ENCODE results near the gene SCEL. TPM values are rescaled to one million over a fixed set of nuclear protein-coding genes. Genes with fewer than 3 reads are reported as not detected.

Gene SCEL
- total RNA-seq, 4 donors from 2014 or later = 250 to 300 (median 290) TPM

DNA sequence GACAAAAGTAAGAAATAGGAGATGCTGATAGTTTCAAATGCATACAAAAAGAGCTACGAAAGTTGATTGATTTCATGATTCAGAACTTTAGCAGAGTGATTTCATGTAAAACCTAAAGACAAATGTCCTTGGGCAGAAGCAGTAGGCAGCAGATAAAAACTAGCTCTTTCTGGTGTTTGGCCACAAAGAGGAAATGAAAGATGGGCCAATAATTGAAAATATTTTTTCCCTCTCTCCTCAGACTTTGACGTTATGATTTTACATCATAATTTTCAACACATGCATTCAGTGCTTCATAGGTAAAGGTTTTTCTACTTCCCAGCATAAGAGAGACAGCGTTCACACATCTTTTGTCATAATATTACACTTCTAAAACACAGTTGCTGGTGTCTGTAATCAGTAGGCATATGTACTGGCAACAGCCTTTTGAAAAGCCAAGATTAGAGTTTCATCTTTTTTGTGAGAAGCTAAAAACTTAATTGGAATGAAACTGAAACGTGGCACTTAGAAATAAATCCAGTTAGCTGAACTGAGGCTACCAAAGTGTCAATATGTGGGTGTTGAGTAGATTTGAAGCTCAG, 9.3 kb downstream of the SCEL start:
- H3K4me1 ChIP-seq = peaks cover 11% of the 10 kb centered on the region
- H3K9me3 ChIP-seq = no peaks in the 10 kb centered on the region
- no peak for DNase-seq (ENCODE audit: low spot score in 2 of 2)
- H3K4me3 ChIP-seq = no peak overlapping the region
- no peaks in the 10 kb centered on the region for H3K36me3 ChIP-seq
- no peak overlapping the region for H3K27ac ChIP-seq
- H3K27me3 ChIP-seq = no peaks in the 10 kb centered on the region
- no peak for TF ChIP-seq POLR2AphosphoS5 (IDR thresholded peaks at IDR 0.05)
- TF ChIP-seq, protein P1, sequence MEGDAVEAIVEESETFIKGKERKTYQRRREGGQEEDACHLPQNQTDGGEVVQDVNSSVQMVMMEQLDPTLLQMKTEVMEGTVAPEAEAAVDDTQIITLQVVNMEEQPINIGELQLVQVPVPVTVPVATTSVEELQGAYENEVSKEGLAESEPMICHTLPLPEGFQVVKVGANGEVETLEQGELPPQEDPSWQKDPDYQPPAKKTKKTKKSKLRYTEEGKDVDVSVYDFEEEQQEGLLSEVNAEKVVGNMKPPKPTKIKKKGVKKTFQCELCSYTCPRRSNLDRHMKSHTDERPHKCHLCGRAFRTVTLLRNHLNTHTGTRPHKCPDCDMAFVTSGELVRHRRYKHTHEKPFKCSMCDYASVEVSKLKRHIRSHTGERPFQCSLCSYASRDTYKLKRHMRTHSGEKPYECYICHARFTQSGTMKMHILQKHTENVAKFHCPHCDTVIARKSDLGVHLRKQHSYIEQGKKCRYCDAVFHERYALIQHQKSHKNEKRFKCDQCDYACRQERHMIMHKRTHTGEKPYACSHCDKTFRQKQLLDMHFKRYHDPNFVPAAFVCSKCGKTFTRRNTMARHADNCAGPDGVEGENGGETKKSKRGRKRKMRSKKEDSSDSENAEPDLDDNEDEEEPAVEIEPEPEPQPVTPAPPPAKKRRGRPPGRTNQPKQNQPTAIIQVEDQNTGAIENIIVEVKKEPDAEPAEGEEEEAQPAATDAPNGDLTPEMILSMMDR (IDR thresholded peaks at IDR 0.05) = no peak
- TF ChIP-seq POLR2A (IDR thresholded peaks at IDR 0.05) = no peak
- no peak for TF ChIP-seq EP300 (IDR thresholded peaks at IDR 0.05)
- 38% methylated on average over 4 of the region's 4 CpGs for WGBS

- Histone ChIP-seq H3K4me3 (no peak overlapping the region), H3K36me3 (no peaks in the 10 kb centered on the region), H3K4me1 (peaks cover 11% of the 10 kb centered on the region), H3K27ac (no peak overlapping the region), H3K9me3 (no peaks in the 10 kb centered on the region), H3K27me3 (no peaks in the 10 kb centered on the region)
- no peak for DNase-seq (ENCODE audit: low spot score in 2 of 2)
- 61% methylated on average over 3 of the region's 3 CpGs for WGBS
- TF ChIP-seq, protein P1 (IDR thresholded peaks at IDR 0.05) = no peak
- no peak for TF ChIP-seq POLR2AphosphoS5 (IDR thresholded peaks at IDR 0.05)
Observed at GRCh38 chr13:77545626-77546412, 10.3 kb downstream of the SCEL start.

DNA sequence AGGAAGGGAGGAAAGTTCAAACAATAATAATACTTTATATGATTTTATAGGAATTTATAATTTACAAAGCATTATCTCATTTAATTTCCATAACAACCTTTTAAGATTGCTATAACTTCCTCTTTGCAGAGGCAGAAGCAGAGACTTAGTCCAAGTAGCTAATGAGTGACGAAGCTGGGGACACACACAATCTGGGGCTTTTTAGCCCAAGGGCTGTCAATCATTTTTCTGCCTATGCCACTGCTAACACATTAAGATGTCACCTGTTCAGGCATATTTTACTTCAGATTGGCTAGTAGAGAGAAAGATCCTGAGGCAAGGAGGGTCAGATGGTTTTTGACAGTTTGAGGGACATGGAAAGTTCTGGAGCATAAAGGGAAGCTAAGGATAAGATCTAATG, 12.6 kb downstream of the SCEL start:
- no peak overlapping the region for H3K4me3 ChIP-seq
- no peaks in the 10 kb centered on the region for H3K36me3 ChIP-seq
- DNase-seq (ENCODE audit: low spot score in 2 of 2) = no peak
- H3K4me1 ChIP-seq = peaks cover 11% of the 10 kb centered on the region
- no peak overlapping the region for H3K27ac ChIP-seq
- TF ChIP-seq POLR2A (IDR thresholded peaks at IDR 0.05) (no peak), EP300 (IDR thresholded peaks at IDR 0.05) (no peak), POLR2AphosphoS5 (IDR thresholded peaks at IDR 0.05) (no peak)
- TF ChIP-seq, protein P1 (IDR thresholded peaks at IDR 0.05) = no peak
- 78% methylated on average over 1 of the region's 1 CpG for WGBS
- no peaks in the 10 kb centered on the region for H3K27me3 ChIP-seq
- no peaks in the 10 kb centered on the region for H3K9me3 ChIP-seq

- Histone ChIP-seq H3K4me3 (no peak overlapping the region), H3K4me1 (peaks cover 11% of the 10 kb centered on the region), H3K27me3 (no peaks in the 10 kb centered on the region), H3K27ac (no peak overlapping the region), H3K9me3 (no peaks in the 10 kb centered on the region), H3K36me3 (no peaks in the 10 kb centered on the region)
- no peak for DNase-seq (ENCODE audit: low spot score in 2 of 2)
- TF ChIP-seq EP300 (IDR thresholded peaks at IDR 0.05) (no peak), POLR2AphosphoS5 (IDR thresholded peaks at IDR 0.05) (no peak), POLR2A (IDR thresholded peaks at IDR 0.05) (no peak)
- TF ChIP-seq, protein P1 (IDR thresholded peaks at IDR 0.05) = no peak
- 79% methylated on average over 3 of the region's 3 CpGs for WGBS
Observed at GRCh38 chr13:77548594-77548993, 13.1 kb downstream of the SCEL start.

DNA sequence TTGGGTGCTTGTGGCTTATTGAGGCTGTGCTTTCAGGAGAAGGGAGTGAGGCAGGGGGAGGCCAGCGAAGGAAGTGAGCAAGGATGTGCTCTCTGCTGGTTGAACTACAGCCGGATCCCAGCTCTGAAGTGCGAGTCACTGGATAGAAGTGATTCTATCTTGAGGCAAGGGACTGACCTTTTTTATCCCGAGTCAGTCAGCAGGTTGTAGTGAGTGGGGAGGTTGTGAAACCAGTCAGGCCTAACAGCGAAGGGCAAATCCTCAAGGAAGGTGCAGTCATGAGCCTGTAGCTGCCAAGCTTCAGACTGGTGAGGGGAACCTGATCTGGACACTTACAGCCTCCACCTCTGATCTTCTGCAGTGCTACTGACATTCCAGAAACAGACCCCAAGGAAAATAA, 18.6 kb downstream of the SCEL start:
- whole genome bisulfite sequencing = 81% methylated on average over 5 of the region's 5 CpGs
- H3K27ac ChIP-seq = no peak overlapping the region
- no peaks in the 10 kb centered on the region for H3K9me3 ChIP-seq
- DNase-seq (ENCODE audit: low spot score in 2 of 2) = no peak
- no peaks in the 10 kb centered on the region for H3K36me3 ChIP-seq
- no peak for TF ChIP-seq EP300 (IDR thresholded peaks at IDR 0.05)
- TF ChIP-seq, protein P1 (IDR thresholded peaks at IDR 0.05) = no peak
- no peak for TF ChIP-seq POLR2A (IDR thresholded peaks at IDR 0.05)
- no peak for TF ChIP-seq POLR2AphosphoS5 (IDR thresholded peaks at IDR 0.05)
- H3K4me3 ChIP-seq = no peak overlapping the region
- H3K4me1 ChIP-seq = peaks cover 6% of the 10 kb centered on the region
- H3K27me3 ChIP-seq = no peaks in the 10 kb centered on the region
